Panc1 (cell line): ENCODE data around the gene TAMALIN. TPM values are rescaled to one million over a fixed set of nuclear protein-coding genes. Genes with fewer than 3 reads are reported as not detected.

ENCODE experiments used
- ATAC-seq: fragments of 200-7000 bp; cut with Tn5 transposase; 2 replicates; pipeline ENCODE4 v1.9.1; 2020; ENCODE audit warnings: mild to moderate bottlenecking, moderate library complexity
- BruUV-seq: library from RNA; stranded (reverse); fragments of 400-500 nt; replicated peaks from 2 replicates; lab custom pipeline; 2021; lab: Mats Ljungman, UMichigan
- CTCF ChIA-PET: fragments of 300-600 bp; sonication (Branson Sonifier 250); formaldehyde crosslinking; loops from one replicate; lab custom pipeline; 2022; ENCODE audit warnings: antibody characterized with exemption; lab: Charles Lee
- POLR2A ChIA-PET: fragments of 300-600 bp; sonication (Branson Sonifier 250); formaldehyde crosslinking; loops from one replicate; lab custom pipeline; 2022; ENCODE audit warnings: antibody characterized with exemption; lab: Charles Lee
- DNase-seq: peaks from one replicate; pipeline ENCODE4 v3.0.0-alpha.2; 2010; ENCODE audit warnings: low read depth, low spot score
- H3K27ac ChIP-seq: 2 replicates; pipeline ENCODE4 v1.5.1; 2011; ENCODE audit warnings: mild to moderate bottlenecking, low read length, inconsistent platforms
- H3K27me3 ChIP-seq: fragments of 200-500 bp; sonication (Bioruptor generic); 2 replicates; pipeline ENCODE4 v1.6.0; 2014; ENCODE audit warnings: low read length, inconsistent platforms; ENCODE audit not compliant: control insufficient read depth, insufficient read depth
- H3K36me3 ChIP-seq: fragments of 200-500 bp; sonication (Bioruptor generic); 2 replicates; pipeline ENCODE4 v1.5.1; 2014; ENCODE audit warnings: inconsistent platforms, mild to moderate bottlenecking, low read length, moderate library complexity; ENCODE audit not compliant: control insufficient read depth, insufficient read depth
- H3K4me1 ChIP-seq: 2 replicates; pipeline ENCODE4 v1.5.1; 2011; ENCODE audit warnings: inconsistent platforms, mild to moderate bottlenecking, low read length, moderate library complexity; ENCODE audit not compliant: control insufficient read depth, insufficient read depth
- H3K4me3 ChIP-seq, 2 experiments: 2 replicates each; pipeline ENCODE4 v1.5.1; 2011 to 2012; ENCODE audit warnings: low read depth in 2 of 2, low read length in 2 of 2, mild to moderate bottlenecking in 2 of 2, inconsistent platforms in 1 of 2, moderate library complexity in 1 of 2
- H3K9me3 ChIP-seq: fragments of 200-500 bp; sonication (Bioruptor generic); 2 replicates; pipeline ENCODE4 v1.5.1; 2014; ENCODE audit warnings: low read depth, mild to moderate bottlenecking, inconsistent platforms, low read length, moderate library complexity; ENCODE audit not compliant: control insufficient read depth, insufficient read depth
- CTCF ChIP-seq: fragments of 450-650 bp; IDR thresholded peaks from 2 replicates; pipeline ENCODE4 v1.5.1; 2017; ENCODE audit warnings: mild to moderate bottlenecking
- POLR2AphosphoS5 ChIP-seq: IDR thresholded peaks from 2 replicates; pipeline ENCODE4 v1.6.1; 2012; ENCODE audit warnings: mild to moderate bottlenecking, low read depth, low read length, moderate library complexity
- REST ChIP-seq, 2 experiments: IDR thresholded peaks; 2 replicates each; pipeline ENCODE4 v1.6.1; 2011 to 2012; ENCODE audit warnings: low read depth in 2 of 2, control low read depth in 1 of 2, low read length in 1 of 2, mild to moderate bottlenecking in 1 of 2, moderate library complexity in 1 of 2; ENCODE audit not compliant: insufficient read depth in 1 of 2
- SIN3A ChIP-seq: IDR thresholded peaks from 2 replicates; pipeline ENCODE4 v1.6.1; 2012; ENCODE audit warnings: low read depth, mild to moderate bottlenecking, low read length, moderate library complexity, borderline replicate concordance; ENCODE audit not compliant: insufficient read depth
- TCF7L2 ChIP-seq: IDR thresholded peaks from 2 replicates; pipeline ENCODE4 v1.6.1; 2011; ENCODE audit warnings: mild to moderate bottlenecking, low read depth, low read length, inconsistent platforms
- in situ Hi-C: cut with HindIII; loops from 2 replicates; pipeline ENCODE4 v1.10.0; 2016; ENCODE audit warnings: low sequenced_read_pairs, low pct_unique_long_range_greater_than_20kb
- intact Hi-C: fragments of 100-400 bp; cut with micrococcal nuclease; formaldehyde crosslinking; loops from one replicate; pipeline ENCODE4 v1.10.0; 2022; ENCODE audit not compliant: unreplicated experiment
- total RNA-seq: library from RNA; stranded (reverse); gene quantifications from one replicate; pipeline ENCODE4 v1.2.1, GENCODE V29; 2021; ENCODE audit not compliant: unreplicated experiment

Gene TAMALIN
- total RNA-seq, 1 experiment from 2014 or later: 0.82 TPM

- intact Hi-C loops: no loop called here
- no peak overlapping the region for H3K27ac ChIP-seq
- H3K36me3 ChIP-seq: no peaks in the 10 kb centered on the region
- H3K27me3 ChIP-seq: no peaks in the 10 kb centered on the region
- no peak for DNase-seq
- H3K4me3 ChIP-seq: no peak overlapping the region
- ChIA-PET CTCF (no interaction called here), POLR2A (no interaction called here)
- in situ Hi-C loops: no loop called here
- H3K4me1 ChIP-seq: 0 out of 2 replicates have a peak, but pooled peaks cover 4% of the 10 kb centered on the region
- H3K9me3 ChIP-seq: no peaks in the 10 kb centered on the region
- no peak for ATAC-seq
- BruUV-seq: no TSS peak
- TF ChIP-seq REST (IDR thresholded peaks at IDR 0.05; ENCODE audit: insufficient read depth in 1 of 2, low read depth in 2 of 2, low read length in 1 of 2) (no peak), CTCF (no peak), TCF7L2 (no peak), POLR2AphosphoS5 (no peak), SIN3A (no peak)
These were observed 31.6 kb upstream of the TAMALIN start for GRCh38 chr12:51975196-51975595.

- no peaks in the 10 kb centered on the region for H3K27me3 ChIP-seq
- no peak overlapping the region for H3K4me3 ChIP-seq
- no peak for TF ChIP-seq CTCF
- no peak for TF ChIP-seq SIN3A
- TF ChIP-seq POLR2AphosphoS5: no peak
- no peak for TF ChIP-seq TCF7L2
- TF ChIP-seq REST (IDR thresholded peaks at IDR 0.05; ENCODE audit: insufficient read depth in 1 of 2, low read depth in 2 of 2, low read length in 1 of 2): no peak
- no peak for ATAC-seq
- no peaks in the 10 kb centered on the region; the same call in 1 of the 2 replicates for H3K36me3 ChIP-seq
- intact Hi-C loops: no loop called here
- H3K4me1 ChIP-seq: no peaks in the 10 kb centered on the region
- CTCF ChIA-PET: no interaction called here
- no peaks in the 10 kb centered on the region for H3K9me3 ChIP-seq
- POLR2A ChIA-PET: no interaction called here
- no TSS peak for BruUV-seq
- in situ Hi-C loops: no loop called here
- no peak overlapping the region for H3K27ac ChIP-seq
- no peak for DNase-seq
These were observed 30.2 kb upstream of the TAMALIN start for GRCh38 chr12:51976376-51977160.
